HCEC 1CT (cell line): ENCODE data around the gene NEO1.
"Not testable (repeated sequence)": the region's sequence is repeated elsewhere in the genome, so short reads cannot be mapped to it uniquely, and the experiment has no call there.

Experiments
- DNase-seq: peaks from one replicate; pipeline ENCODE4 v3.0.0-alpha.2; 2017

The NEO1 gene

GRCh38 chr15:73265536-73266153 is 213.4 kb downstream of the NEO1 start:
- peak; percentile 49 for DNase-seq

- DNase-seq: peak; percentile 7
Observed at GRCh38 chr15:73268457-73268856, 216.2 kb downstream of the NEO1 start.

- DNase-seq: no peak
Observed at GRCh38 chr15:73270366-73271097, 218.3 kb downstream of the NEO1 start.

- peak; percentile 76 for DNase-seq
Observed at GRCh38 chr15:73273181-73274002, 221.1 kb downstream of the NEO1 start.

- DNase-seq: no peak
Observed at GRCh38 chr15:73275862-73276261, 223.6 kb downstream of the NEO1 start.

- no peak for DNase-seq
Observed at GRCh38 chr15:73282567-73283365, 230.5 kb downstream of the NEO1 start.

- no peak for DNase-seq
Observed at GRCh38 chr15:73283366-73283962, 231.2 kb downstream of the NEO1 start.

- peak; percentile 16 for DNase-seq
Observed at GRCh38 chr15:73284090-73284716, 231.9 kb downstream of the NEO1 start.

- no peak for DNase-seq
Observed at GRCh38 chr15:73286311-73286710, 234.0 kb downstream of the NEO1 start.

- no peak for DNase-seq
Observed at GRCh38 chr15:73287019-73287418, 234.8 kb downstream of the NEO1 start.

GRCh38 chr15:73291441-73291840 is 239.2 kb downstream of the NEO1 start:
- no peak for DNase-seq

GRCh38 chr15:73293773-73294172 is 241.5 kb downstream of the NEO1 start:
- DNase-seq: no peak

- DNase-seq: peak; percentile 54
Observed at GRCh38 chr15:73295630-73296286, 243.5 kb downstream of the NEO1 start.

- no peak for DNase-seq
Observed at GRCh38 chr15:73296609-73297353, 244.5 kb downstream of the NEO1 start.

- no peak for DNase-seq
Observed at GRCh38 chr15:73298522-73299245, 246.4 kb downstream of the NEO1 start.

GRCh38 chr15:73300286-73300685 is 248.0 kb downstream of the NEO1 start:
- DNase-seq: not testable (repeated sequence)

GRCh38 chr15:73303636-73304035 is 251.4 kb downstream of the NEO1 start:
- DNase-seq: no peak

GRCh38 chr15:73305331-73306211 is 253.3 kb downstream of the NEO1 start:
- peak; percentile 47 for DNase-seq

GRCh38 chr15:73308305-73308704 is 256.0 kb downstream of the NEO1 start:
- no peak for DNase-seq
